OCI-LY7 (cell line): ENCODE results near the gene SCNN1B.

ENCODE experiments used
- CTCF ChIP-seq: fragments of 200-600 bp; sonication (generic); conservative IDR thresholded peaks from 2 replicates; pipeline ENCODE4 v1.5.1; 2014; ENCODE audit warnings: mild to moderate bottlenecking, antibody characterized with exemption, low read length, moderate library complexity, mixed read lengths
- EZH2phosphoT487 ChIP-seq: fragments of 200-600 bp; sonication (generic); IDR thresholded peaks from 2 replicates; pipeline ENCODE4 v1.6.1; 2018; ENCODE audit warnings: low read depth, borderline replicate concordance, mild to moderate bottlenecking, mixed run types, antibody characterized with exemption, low read length, moderate library complexity, mixed read lengths

GRCh38 chr16:23397464-23397863 is 95.4 kb downstream of the SCNN1B start:
- TF ChIP-seq CTCF, result no peak
- TF ChIP-seq EZH2phosphoT487, result no peak
